C4-2B (cell line): ENCODE data around the gene PLD6.

Experiments
- ZFX ChIP-seq: fragments of 450-650 bp; IDR thresholded peaks from 2 replicates; pipeline ENCODE4 v1.6.1; 2017
- TF ChIP-seq, protein P1 (sequence below): fragments of 450-650 bp; conservative IDR thresholded peaks from 2 replicates; pipeline ENCODE4 v1.5.1; 2017; ENCODE audit warnings: mild to moderate bottlenecking

GRCh38 chr17:17242246-17242645 lies 36.1 kb upstream of the PLD6 start:
- TF ChIP-seq, protein P1, sequence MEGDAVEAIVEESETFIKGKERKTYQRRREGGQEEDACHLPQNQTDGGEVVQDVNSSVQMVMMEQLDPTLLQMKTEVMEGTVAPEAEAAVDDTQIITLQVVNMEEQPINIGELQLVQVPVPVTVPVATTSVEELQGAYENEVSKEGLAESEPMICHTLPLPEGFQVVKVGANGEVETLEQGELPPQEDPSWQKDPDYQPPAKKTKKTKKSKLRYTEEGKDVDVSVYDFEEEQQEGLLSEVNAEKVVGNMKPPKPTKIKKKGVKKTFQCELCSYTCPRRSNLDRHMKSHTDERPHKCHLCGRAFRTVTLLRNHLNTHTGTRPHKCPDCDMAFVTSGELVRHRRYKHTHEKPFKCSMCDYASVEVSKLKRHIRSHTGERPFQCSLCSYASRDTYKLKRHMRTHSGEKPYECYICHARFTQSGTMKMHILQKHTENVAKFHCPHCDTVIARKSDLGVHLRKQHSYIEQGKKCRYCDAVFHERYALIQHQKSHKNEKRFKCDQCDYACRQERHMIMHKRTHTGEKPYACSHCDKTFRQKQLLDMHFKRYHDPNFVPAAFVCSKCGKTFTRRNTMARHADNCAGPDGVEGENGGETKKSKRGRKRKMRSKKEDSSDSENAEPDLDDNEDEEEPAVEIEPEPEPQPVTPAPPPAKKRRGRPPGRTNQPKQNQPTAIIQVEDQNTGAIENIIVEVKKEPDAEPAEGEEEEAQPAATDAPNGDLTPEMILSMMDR = no peak
- no peak for TF ChIP-seq ZFX
